ENCODE measurements around the gene SPRYD3. TPM values are rescaled to one million over a fixed set of nuclear protein-coding genes. Genes with fewer than 3 reads are reported as not detected.

Gene SPRYD3
- total RNA-seq, 1 donor from 2014 or later: 49.1 TPM

GRCh38 chr12:53058674-53059433, 20.3 kb downstream of the SPRYD3 start:
- H3K36me3 ChIP-seq: peaks cover 89% of the 10 kb centered on the region
- intact Hi-C loops (cut with micrococcal nuclease): no loop called here

GRCh38 chr12:53057816-53058500, 21.2 kb downstream of the SPRYD3 start:
- DNase-seq: no peak
- H3K4me3 ChIP-seq: no peak overlapping the region
- no peak for TF ChIP-seq CTCF (IDR thresholded peaks at IDR 0.05; ENCODE audit: borderline replicate concordance)
- peaks cover 99% of the 10 kb centered on the region for H3K4me1 ChIP-seq
- intact Hi-C loops (cut with micrococcal nuclease): no loop called here
- H3K36me3 ChIP-seq: peaks cover 86% of the 10 kb centered on the region
- H3K27ac ChIP-seq (replicated peaks): peak overlapping the region; percentile 100
- H3K27me3 ChIP-seq (ENCODE audit: low read depth): no peaks in the 10 kb centered on the region
- no peaks in the 10 kb centered on the region for H3K9me3 ChIP-seq (replicated peaks)

More at GRCh38 chr12:53058674-53059433, 20.3 kb downstream of the SPRYD3 start:
- Histone ChIP-seq H3K27ac (replicated peaks) (peak overlapping the region; percentile 100), H3K4me3 (no peak overlapping the region), H3K4me1 (peaks cover 99% of the 10 kb centered on the region), H3K27me3 (ENCODE audit: low read depth) (no peaks in the 10 kb centered on the region), H3K9me3 (replicated peaks) (no peaks in the 10 kb centered on the region)
- TF ChIP-seq CTCF (IDR thresholded peaks at IDR 0.05; ENCODE audit: borderline replicate concordance): no peak
- DNase-seq: no peak

GRCh38 chr12:53056901-53057300, 22.3 kb downstream of the SPRYD3 start:
- intact Hi-C loops (cut with micrococcal nuclease): no loop called here
- peaks cover 80% of the 10 kb centered on the region for H3K36me3 ChIP-seq

GRCh38 chr12:53056296-53056695, 22.9 kb downstream of the SPRYD3 start:
- peaks cover 76% of the 10 kb centered on the region for H3K36me3 ChIP-seq
- H3K4me3 ChIP-seq: no peak overlapping the region
- H3K9me3 ChIP-seq (replicated peaks): no peaks in the 10 kb centered on the region
- no peak for DNase-seq
- peaks cover 99% of the 10 kb centered on the region for H3K4me1 ChIP-seq
- intact Hi-C loops (cut with micrococcal nuclease): no loop called here
- H3K27me3 ChIP-seq (ENCODE audit: low read depth): no peaks in the 10 kb centered on the region
- no peak for TF ChIP-seq CTCF (IDR thresholded peaks at IDR 0.05; ENCODE audit: borderline replicate concordance)
- peak overlapping the region; percentile 100 for H3K27ac ChIP-seq (replicated peaks)

More at GRCh38 chr12:53056901-53057300, 22.3 kb downstream of the SPRYD3 start:
- Histone ChIP-seq H3K4me3 (no peak overlapping the region), H3K4me1 (peaks cover 99% of the 10 kb centered on the region), H3K9me3 (replicated peaks) (no peaks in the 10 kb centered on the region), H3K27me3 (ENCODE audit: low read depth) (no peaks in the 10 kb centered on the region), H3K27ac (replicated peaks) (peak overlapping the region; percentile 100)
- no peak for TF ChIP-seq CTCF (IDR thresholded peaks at IDR 0.05; ENCODE audit: borderline replicate concordance)
- DNase-seq: no peak

- intact Hi-C loops (cut with micrococcal nuclease): no loop called here
- Histone ChIP-seq H3K27ac (replicated peaks) (peak overlapping the region; percentile 100), H3K4me1 (peaks cover 99% of the 10 kb centered on the region), H3K36me3 (peaks cover 70% of the 10 kb centered on the region), H3K9me3 (replicated peaks) (no peaks in the 10 kb centered on the region), H3K27me3 (ENCODE audit: low read depth) (no peaks in the 10 kb centered on the region), H3K4me3 (no peak overlapping the region)
- no peak for DNase-seq
- no peak for TF ChIP-seq CTCF (IDR thresholded peaks at IDR 0.05; ENCODE audit: borderline replicate concordance)
These were observed 23.5 kb downstream of the SPRYD3 start for GRCh38 chr12:53055471-53056266.
